ENCODE results near the gene APCDD1.

Gene APCDD1

GRCh38 chr18:10477863-10478260 lies 23.4 kb downstream of the APCDD1 start:
- Mint-ChIP-seq H3K36me3 (ENCODE audit: low read depth) (no peaks in the 10 kb centered on the region), H3K27ac (no peak overlapping the region), H3K9me3 (no peaks in the 10 kb centered on the region), H3K4me3 (no peak overlapping the region), H3K4me1 (ENCODE audit: low read depth) (peaks cover 65% of the 10 kb centered on the region), H3K27me3 (peaks cover 19% of the 10 kb centered on the region)
- intact Hi-C loops (cut with micrococcal nuclease) = loop anchor here (5.0 kb wide), 1 partner anchor 191 kb away; no protein-coding TSS in a partner anchor

GRCh38 chr18:10481831-10482230 lies 27.4 kb downstream of the APCDD1 start:
- H3K4me3 Mint-ChIP-seq = no peak overlapping the region
- H3K27ac Mint-ChIP-seq = no peak overlapping the region

GRCh38 chr18:10482363-10482984 lies 28.0 kb downstream of the APCDD1 start:
- Mint-ChIP-seq H3K27me3 (peaks cover 7% of the 10 kb centered on the region), H3K4me3 (no peak overlapping the region), H3K9me3 (no peaks in the 10 kb centered on the region), H3K36me3 (ENCODE audit: low read depth) (no peaks in the 10 kb centered on the region), H3K27ac (no peak overlapping the region), H3K4me1 (ENCODE audit: low read depth) (peaks cover 54% of the 10 kb centered on the region)
- intact Hi-C loops (cut with micrococcal nuclease) = no loop called here

More at GRCh38 chr18:10481831-10482230, 27.4 kb downstream of the APCDD1 start:
- H3K4me1 Mint-ChIP-seq (ENCODE audit: low read depth) = peaks cover 61% of the 10 kb centered on the region
- H3K36me3 Mint-ChIP-seq (ENCODE audit: low read depth) = no peaks in the 10 kb centered on the region
- peaks cover 13% of the 10 kb centered on the region for H3K27me3 Mint-ChIP-seq
- no peaks in the 10 kb centered on the region for H3K9me3 Mint-ChIP-seq
- intact Hi-C loops (cut with micrococcal nuclease) = no loop called here

GRCh38 chr18:10482985-10483949 lies 28.8 kb downstream of the APCDD1 start:
- no peaks in the 10 kb centered on the region for H3K9me3 Mint-ChIP-seq
- no peak overlapping the region for H3K4me3 Mint-ChIP-seq
- no peaks in the 10 kb centered on the region for H3K36me3 Mint-ChIP-seq (ENCODE audit: low read depth)
- peaks cover 3% of the 10 kb centered on the region for H3K27me3 Mint-ChIP-seq
- H3K27ac Mint-ChIP-seq = peak overlapping the region; percentile 20
- peaks cover 46% of the 10 kb centered on the region for H3K4me1 Mint-ChIP-seq (ENCODE audit: low read depth)
- intact Hi-C loops (cut with micrococcal nuclease) = no loop called here

GRCh38 chr18:10485475-10485874 lies 31.0 kb downstream of the APCDD1 start:
- Mint-ChIP-seq H3K4me1 (ENCODE audit: low read depth) (peaks cover 32% of the 10 kb centered on the region), H3K9me3 (no peaks in the 10 kb centered on the region), H3K4me3 (no peak overlapping the region), H3K27me3 (peaks cover 3% of the 10 kb centered on the region), H3K27ac (no peak overlapping the region), H3K36me3 (ENCODE audit: low read depth) (no peaks in the 10 kb centered on the region)
- intact Hi-C loops (cut with micrococcal nuclease) = no loop called here

DNA sequence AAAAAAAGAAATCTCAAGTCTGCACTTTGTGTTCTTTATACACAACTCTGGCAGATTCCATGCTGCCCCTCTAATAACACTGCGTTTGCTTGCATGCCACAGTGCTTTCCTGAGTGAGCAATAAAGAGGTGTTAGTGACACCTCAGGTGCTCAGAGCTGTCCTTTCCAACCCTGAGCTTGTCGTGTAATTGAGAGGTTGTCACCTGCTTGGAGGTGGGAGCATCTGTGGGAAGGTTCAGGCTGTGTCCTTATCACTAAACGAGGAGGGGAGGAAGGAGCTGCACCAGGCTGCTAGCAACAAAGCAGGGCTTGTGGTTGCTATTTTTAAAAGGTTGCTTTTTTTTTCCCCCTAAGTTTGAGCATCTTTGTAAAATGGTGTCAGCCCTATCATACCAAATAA lies 31.9 kb downstream of the APCDD1 start:
- H3K4me1 Mint-ChIP-seq (ENCODE audit: low read depth) = peaks cover 30% of the 10 kb centered on the region
- H3K4me3 Mint-ChIP-seq = no peak overlapping the region
- intact Hi-C loops (cut with micrococcal nuclease) = no loop called here
- no peak overlapping the region for H3K27ac Mint-ChIP-seq
- H3K9me3 Mint-ChIP-seq = no peaks in the 10 kb centered on the region
- H3K27me3 Mint-ChIP-seq = peaks cover 3% of the 10 kb centered on the region
- no peaks in the 10 kb centered on the region for H3K36me3 Mint-ChIP-seq (ENCODE audit: low read depth)

DNA sequence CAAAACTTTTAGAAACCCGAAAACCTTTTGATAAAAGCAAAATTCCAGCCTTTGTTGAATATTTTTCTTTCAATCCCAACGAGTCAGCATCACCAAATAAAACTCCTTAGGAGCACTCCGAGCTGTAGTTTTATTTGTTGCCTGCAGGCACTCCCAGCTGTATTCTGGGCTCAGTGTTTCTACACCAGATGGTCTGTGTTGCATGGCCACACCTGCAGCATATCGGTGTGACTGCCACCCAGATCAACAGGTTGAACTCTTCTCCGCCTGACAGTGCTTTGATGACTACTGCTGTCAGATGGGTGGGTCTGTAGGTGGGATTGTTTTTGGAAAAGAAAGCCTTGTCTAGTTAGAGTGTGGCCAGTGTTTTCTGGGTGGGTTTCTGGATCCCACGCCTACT lies 32.7 kb downstream of the APCDD1 start:
- Mint-ChIP-seq H3K9me3 (no peaks in the 10 kb centered on the region), H3K4me1 (ENCODE audit: low read depth) (peaks cover 28% of the 10 kb centered on the region), H3K27ac (no peak overlapping the region), H3K27me3 (peaks cover 3% of the 10 kb centered on the region), H3K36me3 (ENCODE audit: low read depth) (no peaks in the 10 kb centered on the region), H3K4me3 (no peak overlapping the region)
- intact Hi-C loops (cut with micrococcal nuclease) = no loop called here

GRCh38 chr18:10488017-10488416 lies 33.6 kb downstream of the APCDD1 start:
- Mint-ChIP-seq H3K4me3 (no peak overlapping the region), H3K27ac (no peak overlapping the region), H3K4me1 (ENCODE audit: low read depth) (peaks cover 25% of the 10 kb centered on the region), H3K36me3 (ENCODE audit: low read depth) (no peaks in the 10 kb centered on the region), H3K9me3 (no peaks in the 10 kb centered on the region), H3K27me3 (peaks cover 3% of the 10 kb centered on the region)
- intact Hi-C loops (cut with micrococcal nuclease) = no loop called here

- Mint-ChIP-seq H3K27me3 (peaks cover 2% of the 10 kb centered on the region), H3K9me3 (no peaks in the 10 kb centered on the region), H3K4me1 (ENCODE audit: low read depth) (peaks cover 6% of the 10 kb centered on the region), H3K36me3 (ENCODE audit: low read depth) (no peaks in the 10 kb centered on the region), H3K4me3 (no peak overlapping the region), H3K27ac (no peak overlapping the region)
- intact Hi-C loops (cut with micrococcal nuclease) = no loop called here
These were observed 36.1 kb downstream of the APCDD1 start for GRCh38 chr18:10490401-10491165.

DNA sequence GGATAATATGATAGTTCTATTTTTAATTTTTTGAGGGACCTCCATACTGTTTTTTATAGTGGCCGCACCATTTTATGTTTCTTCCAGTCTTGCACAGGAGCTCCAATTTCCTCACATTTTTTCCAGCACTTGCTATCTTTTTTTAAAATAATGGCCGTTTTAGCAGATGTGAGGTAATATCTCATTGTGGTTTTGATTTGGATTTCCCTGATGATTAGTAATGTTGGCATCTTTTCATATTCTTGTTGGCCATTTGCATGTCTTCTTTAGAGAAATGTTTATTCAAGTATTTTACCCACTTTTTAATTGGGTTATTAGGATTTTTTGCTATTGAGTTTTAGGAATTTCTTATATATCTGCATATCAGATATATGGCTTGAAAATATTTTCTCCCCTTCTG lies 41.5 kb downstream of the APCDD1 start:
- no peaks in the 10 kb centered on the region for H3K27me3 Mint-ChIP-seq

DNA sequence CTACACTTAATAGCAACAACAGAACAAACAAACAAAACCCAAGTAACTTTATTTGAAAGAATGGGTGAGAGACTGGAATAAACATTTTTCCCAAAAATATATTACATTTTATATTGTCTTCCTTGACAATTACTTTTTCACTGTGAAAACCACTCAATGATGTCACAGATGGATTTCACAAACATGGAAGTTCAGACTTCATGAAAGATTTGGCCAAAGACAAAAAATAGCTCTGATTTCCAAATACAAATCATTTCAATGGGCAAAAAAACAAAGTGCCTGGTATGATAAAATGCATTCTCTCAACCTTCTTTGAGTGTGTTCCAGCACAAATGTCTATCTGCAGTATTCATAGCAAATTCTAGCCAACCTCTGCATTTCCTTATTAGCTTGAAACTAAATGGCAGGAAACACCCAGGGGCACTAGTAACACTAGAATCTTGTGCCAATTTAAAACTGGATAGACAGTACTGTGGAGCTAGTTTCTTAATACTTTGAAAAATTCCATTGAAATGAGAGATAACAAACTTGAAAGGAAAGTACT lies 42.8 kb downstream of the APCDD1 start:
- Mint-ChIP-seq H3K27ac (no peak overlapping the region), H3K9me3 (no peaks in the 10 kb centered on the region), H3K36me3 (ENCODE audit: low read depth) (no peaks in the 10 kb centered on the region), H3K4me3 (no peak overlapping the region), H3K27me3 (no peaks in the 10 kb centered on the region), H3K4me1 (ENCODE audit: low read depth) (peaks cover 16% of the 10 kb centered on the region)
- intact Hi-C loops (cut with micrococcal nuclease) = no loop called here

More for the DNA sequence above, 41.5 kb downstream of the APCDD1 start:
- Mint-ChIP-seq H3K27ac (no peak overlapping the region), H3K4me3 (no peak overlapping the region), H3K36me3 (ENCODE audit: low read depth) (no peaks in the 10 kb centered on the region), H3K4me1 (ENCODE audit: low read depth) (peaks cover 16% of the 10 kb centered on the region), H3K9me3 (no peaks in the 10 kb centered on the region)
- intact Hi-C loops (cut with micrococcal nuclease) = no loop called here

DNA sequence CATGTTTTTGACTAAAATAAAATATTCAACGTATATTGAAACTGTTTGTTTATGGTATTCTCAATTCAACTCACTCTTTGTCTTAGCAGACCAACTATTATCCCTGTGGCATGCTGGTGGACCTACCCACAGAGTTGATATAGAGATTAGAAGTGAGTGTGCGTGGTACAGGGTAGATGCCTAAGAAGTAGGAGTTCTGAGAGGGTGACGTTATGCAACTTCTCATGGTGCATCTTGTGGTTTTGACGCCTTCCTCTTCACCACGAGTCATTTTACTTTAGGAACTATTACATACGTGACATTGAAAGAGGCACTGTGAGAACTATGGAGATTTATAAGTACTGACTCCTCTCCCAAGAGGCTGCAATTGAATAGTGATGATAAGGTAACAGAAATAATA lies 44.8 kb downstream of the APCDD1 start:
- Mint-ChIP-seq H3K27ac (no peak overlapping the region), H3K9me3 (no peaks in the 10 kb centered on the region), H3K4me1 (ENCODE audit: low read depth) (peaks cover 16% of the 10 kb centered on the region), H3K4me3 (no peak overlapping the region), H3K27me3 (no peaks in the 10 kb centered on the region), H3K36me3 (ENCODE audit: low read depth) (no peaks in the 10 kb centered on the region)
- intact Hi-C loops (cut with micrococcal nuclease) = no loop called here

- H3K36me3 Mint-ChIP-seq (ENCODE audit: low read depth) = no peaks in the 10 kb centered on the region
- H3K4me1 Mint-ChIP-seq (ENCODE audit: low read depth) = peaks cover 16% of the 10 kb centered on the region
- peaks cover 6% of the 10 kb centered on the region for H3K9me3 Mint-ChIP-seq
- intact Hi-C loops (cut with micrococcal nuclease) = no loop called here
- H3K27me3 Mint-ChIP-seq = no peaks in the 10 kb centered on the region
- H3K4me3 Mint-ChIP-seq = no peak overlapping the region
- H3K27ac Mint-ChIP-seq = no peak overlapping the region
These were observed 45.6 kb downstream of the APCDD1 start for GRCh38 chr18:10500038-10500437.

Measured in dendritic cell treated with granulocyte-macrophage colony-stimulating factor and Interleukin-4, amounts not matched to agents 40 ng/mL and 50 ng/mL, for 4 days (primary cell).